Glutamatergic neuron (in vitro differentiated cells): ENCODE results near the gene BABAM2. TPM values are rescaled to one million over a fixed set of nuclear protein-coding genes. Genes with fewer than 3 reads are reported as not detected.
"Not testable (repeated sequence)": the region's sequence is repeated elsewhere in the genome, so short reads cannot be mapped to it uniquely, and the experiment has no call there.

Source experiments
- DNase-seq: peaks from one replicate; pipeline ENCODE4 v3.0.0; 2022
- H3K27ac Mint-ChIP-seq: one replicate; pipeline ENCODE4 v1.8.0; 2020; ENCODE audit warnings: mild to moderate bottlenecking, mixed read lengths, inconsistent platforms; ENCODE audit not compliant: unreplicated experiment
- H3K27me3 Mint-ChIP-seq: one replicate; pipeline ENCODE4 v1.8.0; 2020; ENCODE audit warnings: mild to moderate bottlenecking, moderate library complexity, mixed read lengths, inconsistent platforms; ENCODE audit not compliant: unreplicated experiment
- H3K36me3 Mint-ChIP-seq: one replicate; pipeline ENCODE4 v1.8.0; 2020; ENCODE audit warnings: mild to moderate bottlenecking, mixed read lengths, inconsistent platforms; ENCODE audit not compliant: unreplicated experiment
- H3K4me1 Mint-ChIP-seq: one replicate; pipeline ENCODE4 v1.8.0; 2020; ENCODE audit warnings: mild to moderate bottlenecking, low read depth, mixed read lengths, inconsistent platforms; ENCODE audit not compliant: unreplicated experiment
- H3K4me3 Mint-ChIP-seq: one replicate; pipeline ENCODE4 v1.8.0; 2020; ENCODE audit warnings: mild to moderate bottlenecking, mixed read lengths, inconsistent platforms; ENCODE audit not compliant: unreplicated experiment
- H3K9me3 Mint-ChIP-seq: one replicate; pipeline ENCODE4 v1.8.0; 2020; ENCODE audit warnings: mild to moderate bottlenecking, moderate library complexity, mixed read lengths, inconsistent platforms; ENCODE audit not compliant: unreplicated experiment
- total RNA-seq: library from RNA; stranded (reverse); fragmentation: NEBNext Ultra II Directional; extraction: Animal tissue kit (Norgen Biotek cat#: 25700); gene quantifications from one replicate; pipeline ENCODE4 v1.2.1, GENCODE V29; 2021; ENCODE audit not compliant: unreplicated experiment
- TF ChIP-seq, protein P1 (sequence below): fragments of 200-600 bp; sonication (generic); IDR thresholded peaks from one replicate; pipeline ENCODE4 v1.5.0; 2021; ENCODE audit not compliant: partially characterized antibody, unreplicated experiment

BABAM2 gene
- total RNA-seq, 1 donor from 2014 or later, result 29.9 TPM

GRCh38 chr2:28101892-28102291 is 211.4 kb downstream of the BABAM2 start:
- DNase-seq, result no peak
- Mint-ChIP-seq H3K9me3 (peaks cover 2% of the 10 kb centered on the region), H3K36me3 (no peaks in the 10 kb centered on the region), H3K27me3 (peaks cover 1% of the 10 kb centered on the region), H3K4me1 (peaks cover 7% of the 10 kb centered on the region), H3K4me3 (no peak overlapping the region), H3K27ac (no peak overlapping the region)
- TF ChIP-seq, protein P1, sequence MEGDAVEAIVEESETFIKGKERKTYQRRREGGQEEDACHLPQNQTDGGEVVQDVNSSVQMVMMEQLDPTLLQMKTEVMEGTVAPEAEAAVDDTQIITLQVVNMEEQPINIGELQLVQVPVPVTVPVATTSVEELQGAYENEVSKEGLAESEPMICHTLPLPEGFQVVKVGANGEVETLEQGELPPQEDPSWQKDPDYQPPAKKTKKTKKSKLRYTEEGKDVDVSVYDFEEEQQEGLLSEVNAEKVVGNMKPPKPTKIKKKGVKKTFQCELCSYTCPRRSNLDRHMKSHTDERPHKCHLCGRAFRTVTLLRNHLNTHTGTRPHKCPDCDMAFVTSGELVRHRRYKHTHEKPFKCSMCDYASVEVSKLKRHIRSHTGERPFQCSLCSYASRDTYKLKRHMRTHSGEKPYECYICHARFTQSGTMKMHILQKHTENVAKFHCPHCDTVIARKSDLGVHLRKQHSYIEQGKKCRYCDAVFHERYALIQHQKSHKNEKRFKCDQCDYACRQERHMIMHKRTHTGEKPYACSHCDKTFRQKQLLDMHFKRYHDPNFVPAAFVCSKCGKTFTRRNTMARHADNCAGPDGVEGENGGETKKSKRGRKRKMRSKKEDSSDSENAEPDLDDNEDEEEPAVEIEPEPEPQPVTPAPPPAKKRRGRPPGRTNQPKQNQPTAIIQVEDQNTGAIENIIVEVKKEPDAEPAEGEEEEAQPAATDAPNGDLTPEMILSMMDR, result no peak

DNA sequence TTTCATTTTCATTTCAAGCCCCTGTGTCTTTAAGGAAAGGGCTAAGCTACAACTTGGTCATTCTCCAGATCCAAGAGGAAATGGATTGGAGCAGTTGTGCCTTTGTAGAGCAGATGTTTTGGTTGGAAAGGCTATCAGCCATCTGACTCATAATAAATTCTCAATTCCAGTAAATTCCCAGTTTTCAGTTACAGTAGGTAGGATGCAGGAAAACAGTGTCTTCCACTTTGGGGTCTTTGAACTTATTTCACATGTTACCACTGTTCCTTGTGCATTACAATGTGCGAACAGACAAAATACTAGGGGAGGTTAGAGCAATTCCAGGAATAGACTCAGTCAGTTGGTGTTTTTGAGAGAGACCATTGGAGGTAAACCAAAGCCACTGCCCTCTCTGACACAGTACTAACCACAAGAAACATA is 211.9 kb downstream of the BABAM2 start:
- H3K27me3 Mint-ChIP-seq, result peaks cover 1% of the 10 kb centered on the region
- H3K9me3 Mint-ChIP-seq, result peaks cover 2% of the 10 kb centered on the region
- H3K4me3 Mint-ChIP-seq, result no peak overlapping the region
- H3K4me1 Mint-ChIP-seq, result peaks cover 7% of the 10 kb centered on the region
- H3K36me3 Mint-ChIP-seq, result no peaks in the 10 kb centered on the region
- H3K27ac Mint-ChIP-seq, result no peak overlapping the region
- no peak for DNase-seq
- TF ChIP-seq, protein P1, result no peak

GRCh38 chr2:28103611-28104010 is 213.1 kb downstream of the BABAM2 start:
- no peak overlapping the region for H3K4me3 Mint-ChIP-seq
- H3K9me3 Mint-ChIP-seq, result peaks cover under 1% of the 10 kb centered on the region
- H3K27me3 Mint-ChIP-seq, result no peaks in the 10 kb centered on the region
- TF ChIP-seq, protein P1, result no peak
- no peaks in the 10 kb centered on the region for H3K36me3 Mint-ChIP-seq
- peaks cover 5% of the 10 kb centered on the region for H3K4me1 Mint-ChIP-seq
- no peak overlapping the region for H3K27ac Mint-ChIP-seq
- no peak for DNase-seq

DNA sequence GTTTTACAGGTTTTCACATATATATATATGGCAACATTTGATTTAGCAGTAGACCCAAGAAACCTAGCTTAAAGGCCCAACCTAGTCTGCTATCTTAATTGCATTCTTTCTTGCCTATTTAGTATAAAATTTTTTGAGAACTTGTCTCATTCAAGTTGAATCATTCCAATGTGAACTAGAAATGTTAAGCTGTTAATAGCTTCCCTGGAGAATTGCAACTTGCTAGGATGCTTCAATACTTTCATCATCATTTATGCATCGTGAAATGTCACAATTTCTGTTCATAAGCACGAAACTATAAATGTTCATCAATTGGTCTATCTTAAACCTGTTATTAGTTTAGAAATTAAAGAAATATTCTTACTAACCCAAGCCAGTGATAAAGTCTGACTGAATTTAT is 217.6 kb downstream of the BABAM2 start:
- Mint-ChIP-seq H3K27me3 (no peaks in the 10 kb centered on the region), H3K36me3 (no peaks in the 10 kb centered on the region), H3K4me1 (no peaks in the 10 kb centered on the region), H3K4me3 (no peak overlapping the region), H3K9me3 (peaks cover 5% of the 10 kb centered on the region), H3K27ac (no peak overlapping the region)
- TF ChIP-seq, protein P1, result no peak
- no peak for DNase-seq

DNA sequence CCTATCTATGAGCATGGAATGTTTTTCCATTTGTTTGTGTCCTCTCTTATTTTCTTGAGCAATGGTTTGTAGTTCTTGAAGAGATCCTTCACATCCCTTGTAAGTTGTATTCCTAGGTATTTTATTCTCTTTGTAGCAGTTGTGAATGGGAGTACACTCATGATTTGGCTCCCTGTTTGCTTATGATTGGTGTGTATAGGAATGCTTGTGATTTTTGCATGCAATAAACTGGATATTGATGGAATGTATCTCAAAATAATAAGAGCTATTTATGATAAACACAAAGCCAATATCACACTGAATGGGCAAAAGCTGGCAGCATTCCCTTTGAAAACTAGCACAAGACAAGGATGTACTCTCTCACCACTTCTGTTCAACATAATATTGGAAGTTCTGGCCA is 223.2 kb downstream of the BABAM2 start:
- not testable (repeated sequence) for H3K4me3 Mint-ChIP-seq, H3K9me3 Mint-ChIP-seq, H3K27me3 Mint-ChIP-seq, DNase-seq, H3K27ac Mint-ChIP-seq, H3K36me3 Mint-ChIP-seq, H3K4me1 Mint-ChIP-seq
